Peyer's patch (tissue), 4 donors: Measurements from ENCODE around the gene NIPAL4. TPM values are rescaled to one million over a fixed set of nuclear protein-coding genes. Genes with fewer than 3 reads are reported as not detected.
A peak's percentile ranks its signal among the peaks of the same experiment; 100 is the strongest.

ENCODE experiments used
- DNase-seq, 3 donors: peaks; one replicate each; pipeline ENCODE4 v3.0.0-alpha.2; 2017 to 2019
- H3K27ac ChIP-seq, 4 donors: fragments of 200-600 bp; sonication (generic); one replicate each; pipeline ENCODE4 v1.5.1; 2016 to 2019
- H3K27me3 ChIP-seq, 2 donors: fragments of 200-600 bp; sonication (generic); one replicate each; pipeline ENCODE4 v1.5.1; 2019
- H3K36me3 ChIP-seq, 3 donors: fragments of 200-600 bp; sonication (generic); one replicate each; pipeline ENCODE4 v1.5.1; 2016 to 2019
- H3K4me1 ChIP-seq, 4 donors: fragments of 200-600 bp; sonication (generic); one replicate each; pipeline ENCODE4 v1.5.1; 2016 to 2019
- H3K4me3 ChIP-seq, 4 donors: fragments of 200-600 bp; sonication (generic); 1 replicate in 3 of 4; 2 replicates in 1 of 4; pipeline ENCODE4 v1.5.1; 2016 to 2019; ENCODE audit warnings: mild to moderate bottlenecking in 1 of 4
- H3K9me3 ChIP-seq, 4 donors: fragments of 200-600 bp; sonication (generic); one replicate each; pipeline ENCODE4 v1.5.1; 2016 to 2019; ENCODE audit warnings: mild to moderate bottlenecking in 1 of 4
- CTCF ChIP-seq, 6 experiments: fragments of 450-650 bp in 4 of 6; fragments of 200-600 bp in 2 of 6; sonication (generic) in 1 of 6; IDR thresholded peaks; one replicate each; pipeline ENCODE4 v1.5.1; 2017 to 2019; ENCODE audit warnings: antibody characterized with exemption in 6 of 6, mild to moderate bottlenecking in 3 of 6, moderate library complexity in 1 of 6
- POLR2A ChIP-seq, 2 donors: fragments of 450-650 bp; IDR thresholded peaks; one replicate each; pipeline ENCODE4 v1.5.1; 2017; ENCODE audit warnings: antibody characterized with exemption in 2 of 2, mild to moderate bottlenecking in 2 of 2, moderate library complexity in 2 of 2
- total RNA-seq, 4 donors: library from RNA; depleted of rRNA; stranded (reverse); fragments of >200 nt; gene quantifications; one replicate each; pipeline ENCODE4 v1.1.0, GENCODE V29; 2016

Gene NIPAL4
- total RNA-seq, 4 donors from 2014 or later = not detected

DNA sequence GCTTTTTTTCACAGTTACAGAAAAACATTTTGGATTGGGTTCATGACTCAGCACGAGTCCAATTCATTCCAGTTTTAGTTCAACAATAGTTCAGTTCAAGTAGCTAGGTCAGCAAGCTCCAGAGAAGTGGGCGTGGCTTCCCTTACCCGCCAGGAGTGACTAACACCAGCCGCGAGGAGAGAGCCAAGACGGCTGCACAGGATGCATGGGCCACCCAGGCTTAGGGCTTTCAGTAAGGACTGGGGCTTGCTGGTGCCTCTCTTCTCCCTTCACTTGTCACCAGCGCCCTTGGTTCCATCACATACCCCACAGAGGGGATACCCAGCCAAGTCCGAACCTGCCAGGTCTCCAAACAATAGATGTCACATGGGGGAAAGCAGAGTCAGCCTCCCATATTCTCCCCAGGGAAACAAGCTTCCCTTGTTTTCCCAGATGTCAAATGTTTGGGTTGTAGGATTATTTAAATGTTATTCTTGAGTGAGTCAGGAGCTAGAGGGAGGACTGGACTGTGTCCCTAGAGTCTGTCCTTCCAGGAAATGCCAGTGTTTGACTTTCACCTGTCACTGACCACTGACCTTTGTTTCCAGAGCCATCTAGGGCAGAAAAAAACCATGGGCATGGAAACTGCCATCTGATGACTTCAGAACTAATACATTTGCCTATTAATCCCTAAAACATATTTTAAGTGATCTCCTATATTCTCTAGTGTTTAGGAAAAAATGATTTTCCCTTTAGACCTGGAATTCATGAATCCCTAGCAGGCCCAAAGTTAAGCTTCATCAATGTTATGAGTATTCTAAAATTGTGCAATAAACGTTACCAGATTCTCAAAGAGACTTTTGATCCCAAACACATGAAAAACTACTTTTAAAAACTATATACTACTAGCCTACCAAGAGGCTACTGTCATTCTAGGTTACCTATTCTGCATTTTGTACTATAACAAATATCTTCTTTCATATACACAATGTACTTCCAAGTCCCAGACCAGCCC, 51.9 kb downstream of the NIPAL4 start:
- TF ChIP-seq POLR2A (IDR thresholded peaks at IDR 0.05) (no peak), CTCF (IDR thresholded peaks at IDR 0.05) (no peak)
- peak overlapping the region; percentile 6 to 65 (median 40) for H3K27ac ChIP-seq
- H3K4me1 ChIP-seq = peaks cover 0 to 4% (median 0%) of the 10 kb centered on the region in 4 donors
- no peak overlapping the region for H3K4me3 ChIP-seq
- no peaks in the 10 kb centered on the region for H3K36me3 ChIP-seq
- H3K27me3 ChIP-seq = no peaks in the 10 kb centered on the region
- DNase-seq = peak; percentile 66 to 87 (median 67)
- no peaks in the 10 kb centered on the region for H3K9me3 ChIP-seq

- Histone ChIP-seq H3K4me3 (no peak overlapping the region), H3K4me1 (peaks cover 0 to 4% (median 0%) of the 10 kb centered on the region in 4 donors), H3K27me3 (no peaks in the 10 kb centered on the region), H3K27ac (no peak overlapping the region), H3K36me3 (no peaks in the 10 kb centered on the region), H3K9me3 (no peaks in the 10 kb centered on the region)
- no peak for DNase-seq
- TF ChIP-seq CTCF (IDR thresholded peaks at IDR 0.05) = no peak
These were observed 53.2 kb downstream of the NIPAL4 start for GRCh38 chr5:157513182-157513581.

GRCh38 chr5:157514974-157515373, 55.0 kb downstream of the NIPAL4 start:
- Histone ChIP-seq H3K36me3 (no peaks in the 10 kb centered on the region), H3K9me3 (no peaks in the 10 kb centered on the region), H3K4me1 (peaks cover 0 to 4% (median 1%) of the 10 kb centered on the region in 4 donors), H3K27ac (peak overlapping the region in 1 of 4 donors; percentile 75), H3K27me3 (no peaks in the 10 kb centered on the region), H3K4me3 (no peak overlapping the region)
- no peak for TF ChIP-seq CTCF (IDR thresholded peaks at IDR 0.05)
- no peak for TF ChIP-seq POLR2A (IDR thresholded peaks at IDR 0.05)
- no peak for DNase-seq

DNA sequence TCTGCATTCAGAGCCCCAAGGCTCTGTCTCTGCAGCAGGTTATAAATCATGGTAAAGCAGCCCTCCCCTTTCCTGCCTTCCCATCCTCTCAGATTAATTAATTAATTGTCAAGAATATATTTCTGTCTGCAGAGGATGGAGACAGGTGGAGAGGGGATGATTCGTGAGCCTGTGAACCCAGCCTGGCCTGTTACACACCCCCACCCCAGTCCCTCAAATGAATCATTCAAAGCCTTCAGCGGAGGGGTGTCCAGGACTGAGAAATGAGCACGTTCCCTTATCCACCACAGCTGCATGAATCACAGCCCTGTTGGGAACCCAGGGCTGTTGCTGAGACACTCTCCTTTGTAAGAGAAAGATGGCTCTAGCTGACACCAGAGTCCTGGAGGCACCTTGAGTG, 56.0 kb downstream of the NIPAL4 start:
- Histone ChIP-seq H3K27ac (peak overlapping the region; percentile 29 to 75 (median 46)), H3K36me3 (no peaks in the 10 kb centered on the region), H3K27me3 (no peaks in the 10 kb centered on the region), H3K9me3 (no peaks in the 10 kb centered on the region), H3K4me3 (no peak overlapping the region), H3K4me1 (peaks cover 0 to 13% (median 3%) of the 10 kb centered on the region in 4 donors)
- no peak for DNase-seq
- TF ChIP-seq CTCF (IDR thresholded peaks at IDR 0.05) (no peak), POLR2A (IDR thresholded peaks at IDR 0.05) (no peak)

- no peak for TF ChIP-seq CTCF (IDR thresholded peaks at IDR 0.05)
- TF ChIP-seq POLR2A (IDR thresholded peaks at IDR 0.05) = no peak
- Histone ChIP-seq H3K4me1 (peaks cover 0 to 16% (median 6%) of the 10 kb centered on the region in 4 donors), H3K27ac (peak overlapping the region; percentile 29 to 75 (median 46)), H3K9me3 (no peaks in the 10 kb centered on the region), H3K27me3 (no peaks in the 10 kb centered on the region), H3K36me3 (no peaks in the 10 kb centered on the region), H3K4me3 (no peak overlapping the region)
- DNase-seq = no peak
These were observed 56.8 kb downstream of the NIPAL4 start for GRCh38 chr5:157516626-157517325.
